HG02981 (cell line): Measurements from ENCODE around the gene NDRG4.

Experiments
- ATAC-seq: cut with Tn5 transposase; IDR thresholded peaks from one replicate; pipeline ENCODE4 v1.9.1; 2021; ENCODE audit warnings: mild to moderate bottlenecking, moderate library complexity; ENCODE audit not compliant: unreplicated experiment

The NDRG4 gene

GRCh38 chr16:58493756-58494431 lies 6.0 kb upstream of the NDRG4 start:
- ATAC-seq = no peak

- ATAC-seq = peak; percentile 78
Measured at GRCh38 chr16:58494981-58495520, 4.9 kb upstream of the NDRG4 start.

- no peak for ATAC-seq
Measured at GRCh38 chr16:58495521-58496331, 4.2 kb upstream of the NDRG4 start.

GRCh38 chr16:58497468-58497867 lies 2.5 kb upstream of the NDRG4 start:
- no peak for ATAC-seq

- no peak for ATAC-seq
Measured at GRCh38 chr16:58497935-58498334, 2.0 kb upstream of the NDRG4 start.

GRCh38 chr16:58498341-58499091 lies 1.4 kb upstream of the NDRG4 start:
- ATAC-seq = no peak

- ATAC-seq = no peak
Measured at GRCh38 chr16:58499092-58499511, 841 bp upstream of the NDRG4 start.

- ATAC-seq = no peak
Measured at GRCh38 chr16:58500430-58501241, 693 bp downstream of the NDRG4 start.

- no peak for ATAC-seq
Measured at GRCh38 chr16:58501242-58502131, 1.5 kb downstream of the NDRG4 start.

- ATAC-seq = no peak
Measured at GRCh38 chr16:58502217-58502921, 2.4 kb downstream of the NDRG4 start.

GRCh38 chr16:58503166-58503862 lies 3.4 kb downstream of the NDRG4 start:
- ATAC-seq = no peak

GRCh38 chr16:58503863-58504688 lies 4.1 kb downstream of the NDRG4 start:
- no peak for ATAC-seq

- no peak for ATAC-seq
Measured at GRCh38 chr16:58506241-58507194, 6.6 kb downstream of the NDRG4 start.

- ATAC-seq = no peak
Measured at GRCh38 chr16:58507195-58507962, 7.4 kb downstream of the NDRG4 start.

GRCh38 chr16:58507963-58508670 lies 8.2 kb downstream of the NDRG4 start:
- no peak for ATAC-seq
